GM23338 (cell line): ENCODE measurements around the gene RPN2. TPM values are rescaled to one million over a fixed set of nuclear protein-coding genes. Genes with fewer than 3 reads are reported as not detected.

Source experiments
- ATAC-seq: fragments of 200-7000 bp; cut with Tn5 transposase; 3 replicates; pipeline ENCODE4 v1.9.1; 2020
- DNase-seq: peaks from one replicate; pipeline ENCODE4 v3.0.0-alpha.2; 2015; ENCODE audit warnings: low spot score
- H2AFZ ChIP-seq: fragments of 200-600 bp; sonication (generic); 2 replicates; pipeline ENCODE4 v1.8.0; 2016; ENCODE audit warnings: antibody characterized with exemption, mild to moderate bottlenecking, moderate library complexity
- H3F3A ChIP-seq: fragments of 200-600 bp; sonication (generic); replicated peaks from 2 replicates; pipeline ENCODE4 v1.8.0; 2017; ENCODE audit warnings: antibody characterized with exemption, mixed run types, low read depth
- H3K27ac ChIP-seq: fragments of 200-600 bp; sonication (generic); 2 replicates; pipeline ENCODE4 v1.6.1; 2016; ENCODE audit warnings: low read depth
- H3K27me3 ChIP-seq: fragments of 200-600 bp; sonication (generic); 2 replicates; pipeline ENCODE4 v1.8.0; 2016; ENCODE audit warnings: mild to moderate bottlenecking, mixed run types, moderate library complexity; ENCODE audit not compliant: insufficient read depth
- H3K36me3 ChIP-seq: fragments of 200-600 bp; sonication (generic); 2 replicates; pipeline ENCODE4 v1.8.0; 2016; ENCODE audit warnings: mild to moderate bottlenecking; ENCODE audit not compliant: insufficient read depth
- H3K4me1 ChIP-seq: fragments of 200-600 bp; sonication (generic); 2 replicates; pipeline ENCODE4 v1.8.0; 2016; ENCODE audit warnings: mild to moderate bottlenecking, moderate library complexity; ENCODE audit not compliant: insufficient read depth
- H3K4me2 ChIP-seq: fragments of 200-600 bp; sonication (generic); 2 replicates; pipeline ENCODE4 v1.7.1; 2017; ENCODE audit warnings: mixed run types
- H3K4me3 ChIP-seq: fragments of 200-600 bp; sonication (generic); 2 replicates; pipeline ENCODE4 v1.6.1; 2016; ENCODE audit warnings: mixed run types
- H3K79me2 ChIP-seq: fragments of 200-600 bp; sonication (generic); replicated peaks from 2 replicates; pipeline ENCODE4 v1.8.0; 2017; ENCODE audit warnings: mild to moderate bottlenecking; ENCODE audit not compliant: insufficient read depth
- H3K9me2 ChIP-seq: fragments of 200-600 bp; sonication (generic); 2 replicates; pipeline ENCODE4 v1.8.0; 2017; ENCODE audit not compliant: insufficient read depth
- H4K20me1 ChIP-seq: fragments of 200-600 bp; sonication (generic); replicated peaks from 2 replicates; pipeline ENCODE4 v1.8.0; 2017; ENCODE audit warnings: mild to moderate bottlenecking; ENCODE audit not compliant: insufficient read depth
- H3K27ac Mint-ChIP-seq: 2 replicates; pipeline ENCODE4 v1.8.0; 2020; ENCODE audit warnings: inconsistent platforms, mild to moderate bottlenecking, moderate library complexity, mixed read lengths
- H3K27me3 Mint-ChIP-seq: 3 replicates; pipeline ENCODE4 v1.8.0; 2022; ENCODE audit warnings: low read depth, mild to moderate bottlenecking, moderate library complexity, mixed read lengths, inconsistent platforms; ENCODE audit not compliant: insufficient read depth, poor library complexity
- H3K36me3 Mint-ChIP-seq: 3 replicates; pipeline ENCODE4 v1.8.0; 2021; ENCODE audit warnings: low read depth, mild to moderate bottlenecking, inconsistent platforms, moderate library complexity, mixed read lengths
- H3K4me1 Mint-ChIP-seq: 3 replicates; pipeline ENCODE4 v1.8.0; 2020; ENCODE audit warnings: mild to moderate bottlenecking, inconsistent platforms, mixed read lengths
- H3K4me3 Mint-ChIP-seq: 3 replicates; pipeline ENCODE4 v1.8.0; 2021; ENCODE audit warnings: moderate library complexity, mild to moderate bottlenecking, inconsistent platforms, mixed read lengths
- H3K9me3 Mint-ChIP-seq: 3 replicates; pipeline ENCODE4 v1.8.0; 2020; ENCODE audit warnings: moderate library complexity, mild to moderate bottlenecking, inconsistent platforms, mixed read lengths
- CREB1 ChIP-seq: fragments of 250-450 bp; sonication (Bioruptor Pico); IDR thresholded peaks from 2 replicates; pipeline ENCODE4 v1.5.0; 2020; ENCODE audit warnings: low read depth, mild to moderate bottlenecking, moderate library complexity
- CTCF ChIP-seq, 2 experiments: fragments of 200-600 bp in 1 of 2; sonication (generic) in 1 of 2; conservative IDR thresholded peaks; 2 replicates each; pipeline versions ENCODE4 v1.5.1 to v1.6.1; 2016 to 2017; ENCODE audit warnings: antibody characterized with exemption in 2 of 2, low read depth in 2 of 2, mild to moderate bottlenecking in 2 of 2, moderate library complexity in 1 of 2
- ETS1 ChIP-seq: IDR thresholded peaks from 2 replicates; pipeline ENCODE4 v1.6.1; 2016; ENCODE audit warnings: antibody characterized with exemption
- EZH2 ChIP-seq: fragments of 200-600 bp; sonication (generic); IDR thresholded peaks from one replicate; pipeline ENCODE4 v1.8.0; 2017; ENCODE audit warnings: antibody characterized with exemption, mild to moderate bottlenecking, low read depth; ENCODE audit not compliant: unreplicated experiment
- EZH2phosphoT487 ChIP-seq: fragments of 200-600 bp; sonication (generic); IDR thresholded peaks from one replicate; pipeline ENCODE4 v1.8.1; 2018; ENCODE audit warnings: antibody characterized with exemption; ENCODE audit not compliant: unreplicated experiment
- JUNB ChIP-seq: IDR thresholded peaks from one replicate; pipeline ENCODE4 v1.6.1; 2016; ENCODE audit warnings: antibody characterized with exemption; ENCODE audit not compliant: unreplicated experiment
- NANOG ChIP-seq: IDR thresholded peaks from 2 replicates; pipeline ENCODE4 v1.6.1; 2016; ENCODE audit warnings: antibody characterized with exemption, borderline replicate concordance
- POLR2AphosphoS5 ChIP-seq: IDR thresholded peaks from 2 replicates; pipeline ENCODE4 v1.6.1; 2016; ENCODE audit warnings: antibody characterized with exemption, low read depth
- REST ChIP-seq: IDR thresholded peaks from one replicate; pipeline ENCODE4 v1.6.1; 2018; ENCODE audit warnings: antibody characterized with exemption; ENCODE audit not compliant: unreplicated experiment
- STAT1 ChIP-seq: IDR thresholded peaks from one replicate; pipeline ENCODE4 v1.6.1; 2016; ENCODE audit warnings: antibody characterized with exemption; ENCODE audit not compliant: unreplicated experiment
- ZNF114 ChIP-seq: fragments of 250-450 bp; sonication (Bioruptor Pico); IDR thresholded peaks from 2 replicates; pipeline ENCODE4 v1.5.0; 2020; ENCODE audit warnings: mild to moderate bottlenecking, moderate library complexity
- ZNF331 ChIP-seq: fragments of 250-450 bp; sonication (Bioruptor Pico); IDR thresholded peaks from 2 replicates; pipeline ENCODE4 v1.5.0; 2020; ENCODE audit warnings: low read depth, mild to moderate bottlenecking, moderate library complexity
- ZNF462 ChIP-seq: fragments of 250-450 bp; sonication (Bioruptor Pico); IDR thresholded peaks from 2 replicates; pipeline ENCODE4 v1.5.0; 2020; ENCODE audit warnings: mild to moderate bottlenecking, moderate library complexity
- polyA plus RNA-seq: library from polyadenylated mRNA; unstranded; fragments of >200 nt; fragmentation: Nextera tagmentation; extraction: Ambion mirVana; gene quantifications from 2 replicates; pipeline ENCODE4 v1.2.1, GENCODE V29; 2016
- total RNA-seq: library from RNA; depleted of rRNA; stranded (reverse); fragments of >200 nt; shearing (Covaris generic); gene quantifications from 2 replicates; pipeline ENCODE4 v1.2.3, GENCODE V29; 2014

RPN2 gene
- total and polyA plus RNA-seq, 2 experiments from 2014 or later, result 244 to 302 TPM

DNA sequence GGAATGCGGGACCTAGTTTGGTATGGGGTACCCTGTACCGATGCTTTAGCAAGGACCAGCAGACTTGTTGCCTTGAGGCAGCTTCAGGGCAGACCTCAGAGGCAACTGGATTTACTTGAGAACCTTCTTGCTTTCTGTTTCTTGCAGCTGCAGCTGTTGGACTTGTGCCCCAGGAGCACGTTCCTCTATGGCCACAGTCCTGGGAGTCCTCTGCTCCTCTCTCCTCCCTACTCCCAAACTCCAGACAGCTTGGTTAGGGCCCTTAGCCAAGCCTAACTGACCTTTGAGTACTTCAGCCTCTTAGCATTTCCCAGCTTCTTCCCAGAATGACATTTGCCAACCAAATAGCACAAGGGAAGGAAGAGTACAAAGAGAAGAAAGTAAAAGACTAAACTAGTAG lies 47.8 kb downstream of the RPN2 start:
- Histone ChIP-seq H3K79me2 (peaks cover 22% of the 10 kb centered on the region), H3K36me3 (peaks cover 74% of the 10 kb centered on the region), H3F3A (peaks cover 11% of the 10 kb centered on the region; the same call in 1 of the 2 replicates), H3K27ac (peak overlapping the region; percentile 94), H3K4me3 (no peak overlapping the region), H3K4me2 (no peak overlapping the region), H4K20me1 (peaks cover 20% of the 10 kb centered on the region), H3K27me3 (no peaks in the 10 kb centered on the region), H3K4me1 (peaks cover 33% of the 10 kb centered on the region), H3K9me2 (no peaks in the 10 kb centered on the region), H2AFZ (no peak overlapping the region)
- peaks cover 53% of the 10 kb centered on the region for H3K4me1 Mint-ChIP-seq
- no peak overlapping the region for H3K4me3 Mint-ChIP-seq
- no peak for TF ChIP-seq REST
- TF ChIP-seq ZNF331 (CRISPR knock-in tag), result no peak
- TF ChIP-seq ZNF462 (CRISPR knock-in tag), result no peak
- TF ChIP-seq POLR2AphosphoS5, result no peak
- TF ChIP-seq NANOG, result no peak
- TF ChIP-seq EZH2phosphoT487, result no peak
- no peak for TF ChIP-seq STAT1
- TF ChIP-seq JUNB, result no peak
- no peak for TF ChIP-seq ZNF114 (CRISPR knock-in tag)
- TF ChIP-seq ETS1, result no peak
- TF ChIP-seq EZH2, result no peak
- no peak for TF ChIP-seq CTCF (conservative IDR thresholded peaks at IDR 0.05; ENCODE audit: low read depth in 2 of 2)
- TF ChIP-seq CREB1 (CRISPR knock-in tag), result no peak
- no peak for ATAC-seq
- no peak for DNase-seq
- H3K9me3 Mint-ChIP-seq, result no peaks in the 10 kb centered on the region
- H3K27me3 Mint-ChIP-seq, result peaks cover 3% of the 10 kb centered on the region
- H3K36me3 Mint-ChIP-seq, result peaks cover 96% of the 10 kb centered on the region
- H3K27ac Mint-ChIP-seq, result no peak overlapping the region
